PC-3 (cell line): Measurements from ENCODE around the gene HDGFL2.

Source experiments
- CTCF ChIP-seq: fragments of 300-600 bp; sonication (generic); conservative IDR thresholded peaks from 2 replicates; pipeline ENCODE4 v1.5.1; 2017; ENCODE audit warnings: antibody characterized with exemption, low read depth, mild to moderate bottlenecking, low read length
- EZH2 ChIP-seq: fragments of 300-600 bp; sonication (generic); IDR thresholded peaks from one replicate; pipeline ENCODE4 v1.6.1; 2017; ENCODE audit warnings: antibody characterized with exemption, mild to moderate bottlenecking, low read length; ENCODE audit not compliant: unreplicated experiment
- EZH2phosphoT487 ChIP-seq: fragments of 300-600 bp; sonication (generic); IDR thresholded peaks from 2 replicates; pipeline ENCODE4 v1.6.1; 2018; ENCODE audit warnings: mild to moderate bottlenecking, antibody characterized with exemption, low read length, borderline replicate concordance

GRCh38 chr19:4548238-4548584 is 76.1 kb downstream of the HDGFL2 start:
- TF ChIP-seq CTCF (no peak), EZH2phosphoT487 (no peak), EZH2 (no peak)
